Prostate gland (tissue), 2 donors: Measurements from ENCODE around the gene ADD1. TPM values are rescaled to one million over a fixed set of nuclear protein-coding genes. Genes with fewer than 3 reads are reported as not detected.
A peak's percentile ranks its signal among the peaks of the same experiment; 100 is the strongest.

Source experiments
- DNase-seq: peaks from one replicate; pipeline ENCODE4 v3.0.0-alpha.2; 2019; ENCODE audit warnings: low spot score
- H3K27ac ChIP-seq, 2 donors: fragments of 200-600 bp; sonication (generic); 2 replicates each; pipeline ENCODE4 v1.5.1; 2017 to 2019
- H3K27me3 ChIP-seq: fragments of 200-600 bp; sonication (generic); replicated peaks from 2 replicates; pipeline ENCODE4 v1.5.1; 2019; ENCODE audit not compliant: insufficient read depth
- H3K36me3 ChIP-seq, 2 donors: fragments of 200-600 bp; sonication (generic); 1 replicate in 1 of 2; 2 replicates in 1 of 2; pipeline versions ENCODE4 v1.5.1 to v1.8.1; 2017 to 2019
- H3K4me1 ChIP-seq: fragments of 200-600 bp; sonication (generic); replicated peaks from 2 replicates; pipeline ENCODE4 v1.5.1; 2019
- H3K4me3 ChIP-seq, 2 donors: fragments of 200-600 bp; sonication (generic); 2 replicates each; pipeline ENCODE4 v1.5.1; 2017 to 2019
- H3K9me3 ChIP-seq: fragments of 200-600 bp; sonication (generic); 2 replicates; pipeline ENCODE4 v1.5.1; 2017
- POLR2A ChIP-seq: fragments of 450-650 bp; IDR thresholded peaks from one replicate; pipeline ENCODE4 v1.6.1; 2016; ENCODE audit warnings: antibody characterized with exemption, mild to moderate bottlenecking
- POLR2AphosphoS5 ChIP-seq: sonication (generic); formaldehyde crosslinking; IDR thresholded peaks from one replicate; pipeline ENCODE4 v1.6.1; 2017; ENCODE audit warnings: antibody characterized with exemption
- WGBS: methylation state at CpG from one replicate; pipeline ENCODE4 v1.1.5; 2018; 5-methylcytosine and 5-hydroxymethylcytosine counted together
- intact Hi-C: fragments of 100-400 bp; cut with DNase I; formaldehyde crosslinking; loops from one replicate; pipeline ENCODE4 v1.14.2; 2022
- total RNA-seq, 2 donors: library from RNA; depleted of rRNA; stranded (reverse); fragments of >200 nt; gene quantifications; one replicate each; pipeline ENCODE4 v1.1.0, GENCODE V29; 2016
- TF ChIP-seq, protein P1 (sequence below), 4 experiments: fragments of 200-600 bp in 2 of 4; fragments of 450-650 bp in 2 of 4; sonication (generic) in 2 of 4; IDR thresholded peaks; 1 replicate in 3 of 4; 2 replicates in 1 of 4; pipeline ENCODE4 v1.5.1; 2016 to 2019; ENCODE audit warnings: antibody characterized with exemption in 4 of 4, mild to moderate bottlenecking in 2 of 4, moderate library complexity in 2 of 4

The ADD1 gene
- total RNA-seq, 2 donors from 2014 or later = 164 to 321 TPM

DNA sequence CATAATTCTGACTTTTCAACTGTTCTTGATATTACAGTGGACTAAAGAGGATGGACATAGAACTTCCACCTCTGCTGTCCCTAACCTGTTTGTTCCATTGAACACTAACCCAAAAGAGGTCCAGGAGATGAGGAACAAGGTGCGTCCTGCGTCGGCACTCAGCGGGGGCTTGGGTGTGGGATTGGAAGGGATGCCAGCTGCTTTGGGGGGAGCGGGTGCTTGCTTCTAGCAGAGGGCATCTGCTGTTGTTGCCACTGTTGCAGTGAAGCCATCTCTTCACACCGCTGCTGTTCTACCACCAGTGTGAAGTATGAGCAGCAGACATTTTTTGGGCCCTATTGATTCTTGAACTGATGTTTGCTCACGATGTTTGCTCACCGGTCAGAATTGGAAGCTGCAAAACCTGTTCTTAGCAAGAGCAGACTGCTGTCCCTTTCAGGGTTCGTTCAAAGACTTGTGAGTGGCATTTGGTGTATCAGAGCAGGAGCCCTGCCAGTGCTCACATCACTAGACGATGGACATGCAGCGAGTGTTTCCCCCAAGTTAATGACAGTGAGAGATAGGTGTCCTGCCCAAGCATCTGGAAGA is 64.2 kb downstream of the ADD1 start:
- H3K4me3 ChIP-seq = no peak overlapping the region
- peaks cover 0 to 6% of the 10 kb centered on the region in 2 donors for H3K36me3 ChIP-seq
- peak; percentile 73 for TF ChIP-seq POLR2AphosphoS5
- TF ChIP-seq, protein P1, sequence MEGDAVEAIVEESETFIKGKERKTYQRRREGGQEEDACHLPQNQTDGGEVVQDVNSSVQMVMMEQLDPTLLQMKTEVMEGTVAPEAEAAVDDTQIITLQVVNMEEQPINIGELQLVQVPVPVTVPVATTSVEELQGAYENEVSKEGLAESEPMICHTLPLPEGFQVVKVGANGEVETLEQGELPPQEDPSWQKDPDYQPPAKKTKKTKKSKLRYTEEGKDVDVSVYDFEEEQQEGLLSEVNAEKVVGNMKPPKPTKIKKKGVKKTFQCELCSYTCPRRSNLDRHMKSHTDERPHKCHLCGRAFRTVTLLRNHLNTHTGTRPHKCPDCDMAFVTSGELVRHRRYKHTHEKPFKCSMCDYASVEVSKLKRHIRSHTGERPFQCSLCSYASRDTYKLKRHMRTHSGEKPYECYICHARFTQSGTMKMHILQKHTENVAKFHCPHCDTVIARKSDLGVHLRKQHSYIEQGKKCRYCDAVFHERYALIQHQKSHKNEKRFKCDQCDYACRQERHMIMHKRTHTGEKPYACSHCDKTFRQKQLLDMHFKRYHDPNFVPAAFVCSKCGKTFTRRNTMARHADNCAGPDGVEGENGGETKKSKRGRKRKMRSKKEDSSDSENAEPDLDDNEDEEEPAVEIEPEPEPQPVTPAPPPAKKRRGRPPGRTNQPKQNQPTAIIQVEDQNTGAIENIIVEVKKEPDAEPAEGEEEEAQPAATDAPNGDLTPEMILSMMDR (IDR thresholded peaks at IDR 0.05) = no peak
- intact Hi-C loops = no loop called here
- H3K27me3 ChIP-seq = no peaks in the 10 kb centered on the region
- no peaks in the 10 kb centered on the region for H3K9me3 ChIP-seq
- peaks cover 9% of the 10 kb centered on the region for H3K4me1 ChIP-seq
- peak; percentile 64 for DNase-seq
- H3K27ac ChIP-seq = peak overlapping the region; percentile 11 to 63
- WGBS = 53% methylated on average over 11 of the region's 11 CpGs

DNA sequence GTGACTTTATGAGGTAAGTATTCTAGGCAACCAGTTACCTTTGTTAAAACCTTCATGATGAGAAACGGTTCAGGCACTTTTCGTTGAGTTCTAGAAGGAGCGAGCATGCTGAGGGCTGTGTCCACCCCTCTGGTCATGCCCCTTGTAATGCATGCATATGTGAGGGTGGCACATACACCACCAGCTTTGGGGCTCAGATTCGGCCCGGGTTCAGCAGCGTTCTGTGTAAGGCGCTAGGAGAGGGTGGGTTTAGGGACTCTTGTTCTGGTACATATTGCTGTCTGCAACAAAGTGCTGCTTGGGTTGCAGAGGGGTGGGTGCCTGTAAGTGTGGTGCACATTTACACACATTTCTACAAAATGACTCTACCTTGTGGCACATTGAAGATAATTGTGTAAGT is 65.0 kb downstream of the ADD1 start:
- Histone ChIP-seq H3K4me3 (no peak overlapping the region), H3K9me3 (no peaks in the 10 kb centered on the region), H3K27me3 (no peaks in the 10 kb centered on the region), H3K27ac (peak overlapping the region; percentile 14 to 63), H3K36me3 (peaks cover 0 to 6% of the 10 kb centered on the region in 2 donors), H3K4me1 (peaks cover 9% of the 10 kb centered on the region)
- DNase-seq = no peak
- TF ChIP-seq, protein P1 (IDR thresholded peaks at IDR 0.05) = no peak
- no peak for TF ChIP-seq POLR2AphosphoS5
- intact Hi-C loops = no loop called here
- WGBS = 72% methylated on average over 7 of the region's 7 CpGs

DNA sequence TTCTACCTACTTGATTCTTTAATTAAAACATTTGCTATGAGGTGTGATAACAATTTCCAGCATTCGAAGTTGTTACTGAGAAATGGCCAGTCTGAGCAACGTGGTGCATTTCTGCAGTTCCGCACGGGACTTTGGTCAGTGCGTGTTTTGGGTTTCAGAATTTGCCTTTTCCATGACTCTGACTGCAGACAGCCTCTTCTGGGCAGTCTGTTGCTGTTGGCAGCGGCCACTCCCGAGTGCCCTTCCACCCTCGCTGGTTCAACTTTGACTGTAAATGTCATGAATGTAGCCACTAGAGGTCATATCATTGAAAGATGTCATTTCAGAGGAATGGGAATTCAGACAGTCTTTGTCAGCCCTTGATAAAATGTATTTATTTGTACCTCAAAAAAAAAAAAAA is 65.9 kb downstream of the ADD1 start:
- Histone ChIP-seq H3K9me3 (no peaks in the 10 kb centered on the region), H3K36me3 (peaks cover 0 to 6% of the 10 kb centered on the region in 2 donors), H3K4me1 (peaks cover 9% of the 10 kb centered on the region), H3K27ac (no peak overlapping the region), H3K27me3 (no peaks in the 10 kb centered on the region), H3K4me3 (no peak overlapping the region)
- 90% methylated on average over 8 of the region's 8 CpGs for WGBS
- intact Hi-C loops = no loop called here
- no peak for DNase-seq
- TF ChIP-seq, protein P1 (IDR thresholded peaks at IDR 0.05) = no peak
- TF ChIP-seq POLR2A = no peak
- no peak for TF ChIP-seq POLR2AphosphoS5

DNA sequence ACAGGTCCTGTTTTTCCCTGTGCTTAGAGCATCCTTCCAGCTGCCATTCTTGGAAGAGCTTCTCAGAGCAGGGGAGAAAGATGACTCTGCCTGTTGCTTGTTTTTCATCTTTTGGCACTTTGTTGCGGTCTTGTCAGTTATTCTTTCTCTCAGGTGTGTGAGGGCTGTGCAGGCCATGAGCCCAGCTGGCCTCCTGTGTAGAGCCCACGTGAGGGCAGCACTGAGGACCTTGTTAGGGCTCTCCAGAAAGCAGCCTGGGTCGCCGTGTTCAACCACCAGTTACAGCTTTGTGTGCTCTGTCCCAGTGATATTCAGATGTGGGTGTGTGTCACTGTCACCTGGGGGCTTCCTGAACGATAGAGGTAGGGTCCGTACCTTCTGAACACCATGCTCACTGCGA is 66.8 kb downstream of the ADD1 start:
- no peak overlapping the region for H3K4me3 ChIP-seq
- H3K36me3 ChIP-seq = peaks cover 0 to 10% of the 10 kb centered on the region in 2 donors
- no peak for DNase-seq
- H3K27me3 ChIP-seq = no peaks in the 10 kb centered on the region
- TF ChIP-seq POLR2A (no peak), POLR2AphosphoS5 (no peak)
- TF ChIP-seq, protein P1 (IDR thresholded peaks at IDR 0.05) = no peak
- intact Hi-C loops = no loop called here
- H3K27ac ChIP-seq = no peak overlapping the region
- 81% methylated on average over 7 of the region's 7 CpGs for WGBS
- H3K9me3 ChIP-seq = no peaks in the 10 kb centered on the region
- peaks cover 9% of the 10 kb centered on the region for H3K4me1 ChIP-seq

DNA sequence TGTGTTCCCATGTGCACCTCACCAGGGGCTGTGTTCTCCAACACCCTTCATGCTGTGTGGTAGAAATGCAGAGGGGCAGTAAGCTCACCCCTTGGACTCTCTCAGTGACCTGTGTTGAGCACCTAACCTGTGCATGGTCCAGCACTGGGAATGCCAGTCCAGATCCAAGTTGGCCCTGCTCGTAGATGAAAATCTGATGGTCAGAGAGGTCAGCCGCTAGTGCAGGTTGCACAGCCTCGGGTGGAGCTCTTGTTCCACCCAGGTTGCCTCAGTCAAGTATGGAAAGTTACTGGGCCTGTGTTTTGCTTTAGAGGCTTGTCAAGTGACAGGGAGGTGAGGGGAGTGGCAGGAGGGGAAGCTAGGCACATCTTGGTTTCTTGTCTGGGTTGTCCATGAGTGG is 68.2 kb downstream of the ADD1 start:
- intact Hi-C loops = no loop called here
- Histone ChIP-seq H3K4me3 (no peak overlapping the region), H3K4me1 (peaks cover 9% of the 10 kb centered on the region), H3K9me3 (no peaks in the 10 kb centered on the region), H3K36me3 (peaks cover 0 to 10% of the 10 kb centered on the region in 2 donors), H3K27ac (no peak overlapping the region), H3K27me3 (no peaks in the 10 kb centered on the region)
- no peak for DNase-seq
- TF ChIP-seq POLR2A (no peak), POLR2AphosphoS5 (no peak)
- TF ChIP-seq, protein P1 (IDR thresholded peaks at IDR 0.05) = no peak
- WGBS = 89% methylated on average over 3 of the region's 3 CpGs
